GM12864 (cell line): ENCODE results near the gene OR52E1.

ENCODE experiments used
- DNase-seq: peaks from one replicate; pipeline ENCODE4 v3.0.0-alpha.2; 2011; ENCODE audit warnings: low read depth
- H3K4me3 ChIP-seq: 2 replicates; pipeline ENCODE4 v1.5.1; 2011; ENCODE audit warnings: mild to moderate bottlenecking, low read depth, low read length, control low read depth
- TF ChIP-seq, protein P1 (sequence below): IDR thresholded peaks from 2 replicates; pipeline ENCODE4 v1.5.1; 2011; ENCODE audit warnings: low read depth, mild to moderate bottlenecking, moderate library complexity, low read length, control low read depth, inconsistent platforms; ENCODE audit errors: missing control alignments

The OR52E1 gene

DNA sequence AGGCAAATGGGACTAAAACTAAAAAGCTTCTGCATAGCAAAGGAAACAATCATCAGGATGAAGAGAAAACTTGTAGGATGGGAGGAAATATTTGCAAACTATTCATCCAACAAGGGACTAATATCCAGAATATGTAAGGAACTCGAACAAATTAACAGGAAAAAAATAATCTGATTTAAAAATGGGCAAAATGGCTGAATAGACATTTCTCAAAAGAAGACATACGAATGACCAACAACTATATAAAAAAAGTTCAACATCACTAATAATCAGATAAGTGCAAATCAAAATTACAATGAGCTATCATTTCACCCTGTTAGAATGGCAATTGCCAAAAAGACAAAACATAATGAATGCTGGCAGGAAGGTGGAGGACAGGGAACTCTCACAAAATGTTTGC, 12.0 kb downstream of the OR52E1 start:
- TF ChIP-seq, protein P1, sequence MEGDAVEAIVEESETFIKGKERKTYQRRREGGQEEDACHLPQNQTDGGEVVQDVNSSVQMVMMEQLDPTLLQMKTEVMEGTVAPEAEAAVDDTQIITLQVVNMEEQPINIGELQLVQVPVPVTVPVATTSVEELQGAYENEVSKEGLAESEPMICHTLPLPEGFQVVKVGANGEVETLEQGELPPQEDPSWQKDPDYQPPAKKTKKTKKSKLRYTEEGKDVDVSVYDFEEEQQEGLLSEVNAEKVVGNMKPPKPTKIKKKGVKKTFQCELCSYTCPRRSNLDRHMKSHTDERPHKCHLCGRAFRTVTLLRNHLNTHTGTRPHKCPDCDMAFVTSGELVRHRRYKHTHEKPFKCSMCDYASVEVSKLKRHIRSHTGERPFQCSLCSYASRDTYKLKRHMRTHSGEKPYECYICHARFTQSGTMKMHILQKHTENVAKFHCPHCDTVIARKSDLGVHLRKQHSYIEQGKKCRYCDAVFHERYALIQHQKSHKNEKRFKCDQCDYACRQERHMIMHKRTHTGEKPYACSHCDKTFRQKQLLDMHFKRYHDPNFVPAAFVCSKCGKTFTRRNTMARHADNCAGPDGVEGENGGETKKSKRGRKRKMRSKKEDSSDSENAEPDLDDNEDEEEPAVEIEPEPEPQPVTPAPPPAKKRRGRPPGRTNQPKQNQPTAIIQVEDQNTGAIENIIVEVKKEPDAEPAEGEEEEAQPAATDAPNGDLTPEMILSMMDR: no peak

DNA sequence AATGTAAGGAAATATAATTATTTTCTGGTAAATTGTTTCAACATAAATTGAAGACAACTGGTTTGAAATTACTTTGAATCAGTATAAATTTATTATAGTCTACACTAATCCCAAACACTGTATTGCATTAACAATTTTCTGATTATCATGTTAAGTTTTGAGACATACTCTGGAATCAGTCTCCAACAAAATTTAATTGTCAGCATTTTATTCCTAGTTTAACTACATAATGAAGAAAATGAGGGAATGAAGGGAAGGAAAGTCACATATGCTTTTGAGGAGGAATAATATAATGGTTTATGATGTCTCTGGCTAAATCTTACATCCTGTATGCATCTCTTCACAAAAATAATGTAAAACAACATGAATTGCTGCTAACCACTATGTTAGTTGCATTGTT, 14.2 kb downstream of the OR52E1 start:
- no peak for DNase-seq
- TF ChIP-seq, protein P1: no peak
- no peak overlapping the region for H3K4me3 ChIP-seq

More for the DNA sequence above, 12.0 kb downstream of the OR52E1 start:
- no peak overlapping the region for H3K4me3 ChIP-seq
- no peak for DNase-seq

DNA sequence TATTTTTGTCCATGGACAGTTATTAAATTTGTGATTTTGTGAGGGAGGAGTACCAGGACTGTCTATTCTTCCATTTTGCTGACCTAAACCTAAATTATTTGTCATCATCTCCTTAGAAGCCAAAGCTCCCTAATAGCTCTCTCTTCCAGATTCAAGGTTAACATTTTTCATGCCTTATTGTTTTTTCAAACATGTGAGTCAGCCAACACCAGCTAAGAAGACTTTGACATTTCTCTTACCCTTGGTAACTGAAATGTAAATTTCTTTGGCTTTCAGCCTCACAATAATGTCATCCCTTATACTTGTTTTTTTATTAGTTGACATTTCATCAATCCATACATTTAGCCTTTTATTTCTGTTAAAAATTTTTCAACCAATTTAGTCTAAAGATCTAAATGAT, 19.2 kb downstream of the OR52E1 start:
- no peak for DNase-seq
- TF ChIP-seq, protein P1: no peak
- H3K4me3 ChIP-seq: no peak overlapping the region

DNA sequence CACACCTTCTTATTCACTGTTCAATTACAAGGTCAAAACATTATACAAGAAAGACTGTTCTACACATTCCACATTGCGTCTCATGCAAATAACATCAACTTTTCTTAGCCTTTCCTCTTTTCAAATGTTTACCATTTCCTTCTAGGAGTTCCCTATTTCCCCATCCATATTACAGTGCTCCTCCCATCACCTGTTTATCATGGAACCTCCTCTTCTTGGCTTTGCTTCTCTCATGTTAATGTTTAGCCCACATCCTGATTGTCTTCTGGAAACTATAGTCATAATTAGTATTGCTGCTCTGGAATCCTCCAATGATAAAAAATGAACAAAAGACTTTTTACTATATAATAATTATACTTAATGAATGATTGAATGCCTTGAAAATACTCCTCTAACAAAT, 21.3 kb downstream of the OR52E1 start:
- no peak for DNase-seq
- TF ChIP-seq, protein P1: no peak
- H3K4me3 ChIP-seq: no peak overlapping the region

DNA sequence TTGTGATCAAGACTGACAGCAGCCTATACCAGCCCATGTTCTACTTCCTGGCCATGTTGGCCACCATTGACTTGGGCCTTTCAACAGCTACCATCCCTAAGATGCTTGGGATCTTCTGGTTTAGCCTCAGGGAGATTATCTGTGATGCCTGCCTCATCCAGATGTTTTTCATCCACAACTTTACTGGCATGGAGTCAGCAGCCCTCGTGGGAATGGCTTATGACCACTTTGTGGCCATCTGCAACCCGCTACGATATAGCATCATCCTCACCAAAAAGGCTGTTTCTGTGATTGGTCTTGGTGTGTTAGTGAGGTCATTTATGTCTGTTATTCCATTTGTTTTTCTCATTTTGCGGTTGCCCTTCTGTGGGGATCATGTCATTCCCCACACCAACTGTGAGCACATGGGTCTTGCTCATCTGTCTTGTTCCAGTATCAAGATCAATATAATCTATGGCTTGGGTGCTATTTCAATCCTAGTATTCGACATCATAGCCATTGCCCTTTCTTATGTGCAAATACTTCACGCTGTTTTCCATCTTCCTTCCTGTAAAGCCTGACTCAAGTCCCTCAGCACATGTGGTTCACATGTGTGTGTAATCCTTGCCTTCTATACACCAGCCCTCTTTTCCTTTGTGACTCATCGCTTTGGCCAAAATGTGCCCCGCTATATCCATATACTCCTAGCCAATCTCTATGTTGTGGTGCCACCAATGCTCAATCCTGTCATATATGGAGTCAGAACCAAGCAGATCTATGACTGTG, 23.6 kb downstream of the OR52E1 start:
- TF ChIP-seq, protein P1: no peak
- H3K4me3 ChIP-seq: no peak overlapping the region
- no peak for DNase-seq

DNA sequence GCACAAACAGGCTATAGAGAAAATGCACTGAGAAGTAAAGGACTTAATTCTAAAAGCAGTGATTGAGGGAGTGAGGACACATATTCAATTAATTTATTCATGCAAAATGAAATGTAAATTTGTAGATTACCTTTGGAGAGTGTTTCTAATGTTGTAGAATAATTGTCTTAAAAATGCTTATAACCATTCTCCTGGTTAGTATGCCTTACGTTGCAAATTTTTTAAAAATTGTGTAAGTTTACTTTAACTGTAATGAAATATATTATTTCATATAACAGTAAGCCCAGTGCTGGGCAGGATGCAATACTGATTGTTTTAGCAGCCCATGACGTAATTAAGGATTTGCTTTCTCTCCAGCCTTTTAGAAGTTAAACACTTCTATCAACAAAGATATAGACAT, 26.6 kb downstream of the OR52E1 start:
- H3K4me3 ChIP-seq: no peak overlapping the region
- TF ChIP-seq, protein P1: no peak
- no peak for DNase-seq

DNA sequence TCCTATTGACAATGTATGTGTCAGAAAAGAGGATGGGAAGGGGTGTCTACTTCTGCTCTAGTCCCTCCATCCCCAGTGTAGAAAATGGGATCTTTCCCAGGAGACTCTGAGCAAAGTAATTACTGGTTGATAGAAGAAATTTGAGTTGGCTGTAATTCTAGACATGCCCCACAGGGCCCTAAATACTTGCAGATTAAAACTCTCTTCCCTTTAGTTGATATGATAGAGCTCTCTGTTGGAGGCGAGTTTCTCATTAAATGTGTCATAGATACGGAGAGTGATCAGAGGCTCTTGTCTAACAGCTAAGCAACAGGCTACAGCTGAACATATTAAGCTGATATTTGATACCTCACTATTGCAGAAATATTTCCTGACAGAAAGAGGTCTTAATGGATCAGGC, 32.9 kb downstream of the OR52E1 start:
- TF ChIP-seq, protein P1: no peak
- DNase-seq: no peak
- H3K4me3 ChIP-seq: no peak overlapping the region
